Lung (tissue), 12 donors: ENCODE measurements around the gene TBK1. TPM values are rescaled to one million over a fixed set of nuclear protein-coding genes. Genes with fewer than 3 reads are reported as not detected.

Source experiments
- ATAC-seq: fragments of 200-7000 bp; cut with Tn5 transposase; one replicate; pipeline ENCODE4 v1.9.1; 2020; ENCODE audit warnings: moderate number of reproducible peaks; ENCODE audit not compliant: insufficient read depth, low FRiP score
- DNase-seq, 3 donors: peaks; one replicate each; pipeline ENCODE4 v3.0.0-alpha.2; 2013 to 2017
- H3K27ac ChIP-seq, 2 donors: one replicate each; pipeline ENCODE4 v1.5.1; 2013; ENCODE audit warnings: mild to moderate bottlenecking in 2 of 2, moderate library complexity in 2 of 2, control low read depth in 1 of 2, inconsistent platforms in 1 of 2, low read depth in 1 of 2, low read length in 1 of 2
- H3K27me3 ChIP-seq, 3 donors: one replicate each; pipeline ENCODE4 v1.5.1; 2013; ENCODE audit warnings: low read length in 2 of 3; ENCODE audit not compliant: control insufficient read depth in 3 of 3, insufficient read depth in 3 of 3
- H3K36me3 ChIP-seq, 4 donors: one replicate each; pipeline ENCODE4 v1.5.1; 2013; ENCODE audit warnings: low read length in 4 of 4, mild to moderate bottlenecking in 1 of 4, moderate library complexity in 1 of 4; ENCODE audit not compliant: control insufficient read depth in 4 of 4, insufficient read depth in 4 of 4
- H3K4me1 ChIP-seq, 5 donors: one replicate each; pipeline ENCODE4 v1.5.1; 2013; ENCODE audit warnings: low read length in 5 of 5, mild to moderate bottlenecking in 2 of 5, moderate library complexity in 1 of 5; ENCODE audit not compliant: control insufficient read depth in 5 of 5, insufficient read depth in 5 of 5
- H3K4me3 ChIP-seq: one replicate; pipeline ENCODE4 v1.5.1; 2013; ENCODE audit warnings: mild to moderate bottlenecking, control low read depth, moderate library complexity
- H3K9ac ChIP-seq, 2 donors: one replicate each; pipeline ENCODE4 v1.5.1; 2013; ENCODE audit warnings: low read length in 2 of 2, control low read depth in 1 of 2; ENCODE audit not compliant: insufficient read depth in 1 of 2
- H3K9me3 ChIP-seq, 4 donors: one replicate each; pipeline ENCODE4 v1.5.1; 2013; ENCODE audit warnings: low read length in 3 of 4, mild to moderate bottlenecking in 1 of 4, moderate library complexity in 1 of 4; ENCODE audit not compliant: control insufficient read depth in 4 of 4, insufficient read depth in 3 of 4
- CTCF ChIP-seq: IDR thresholded peaks from 2 replicates; pipeline ENCODE4 v1.5.1; 2012; ENCODE audit warnings: mild to moderate bottlenecking; ENCODE audit errors: control extremely low read depth, extremely low read depth
- WGBS, 2 donors: extraction: QIAGEN DNeasy Blood & Tissue Kit; methylation state at CpG; one replicate each; pipeline ENCODE4 v1.1.7; 2013; 5-methylcytosine and 5-hydroxymethylcytosine counted together
- polyA plus RNA-seq, 2 donors: library from polyadenylated mRNA; stranded (reverse); fragments of 200-250 nt; gene quantifications; one replicate each; pipeline ENCODE4 v1.2.1, GENCODE V29; 2013
- total RNA-seq, 2 donors: library from RNA; depleted of rRNA in 1 of 2; stranded (reverse); fragments of >200 nt in 1 of 2; gene quantifications; one replicate each; pipeline ENCODE4 v1.2.1, GENCODE V29; 2014 to 2021
- donor health status: control.
- donor health status: control.
- donor health status: Bipolar disorder and iron deficiency.
- donor health status: healthy.
- donor health status: DM: yes; HTN: yes; CAD: no.

Gene TBK1
- total and polyA plus RNA-seq, 4 donors: 14.5 to 50.1 (median 18.7) TPM

- no peak overlapping the region for H3K4me3 ChIP-seq
- H3K4me1 ChIP-seq: no peaks in the 10 kb centered on the region
- no peak for TF ChIP-seq CTCF
- DNase-seq (no peak), ATAC-seq (no peak)
- H3K36me3 ChIP-seq: peaks cover 31 to 52% (median 37%) of the 10 kb centered on the region in 4 donors
- H3K27ac ChIP-seq: no peak overlapping the region
- no peak overlapping the region for H3K9ac ChIP-seq
- WGBS, 2 donors: 94 to 95% methylated on average over 4 of the region's 4 CpGs
- no peaks in the 10 kb centered on the region for H3K9me3 ChIP-seq
- no peaks in the 10 kb centered on the region for H3K27me3 ChIP-seq
These were observed 20.1 kb upstream of the TBK1 start for GRCh38 chr12:64431791-64432190.

GRCh38 chr12:64433915-64434314 lies 18.0 kb upstream of the TBK1 start:
- H3K4me3 ChIP-seq: no peak overlapping the region
- TF ChIP-seq CTCF: no peak
- no peak overlapping the region for H3K9ac ChIP-seq
- no peaks in the 10 kb centered on the region for H3K27me3 ChIP-seq
- H3K9me3 ChIP-seq: no peaks in the 10 kb centered on the region
- WGBS, 2 donors: 96 to 97% methylated on average over 5 of the region's 5 CpGs
- H3K27ac ChIP-seq: no peak overlapping the region
- H3K36me3 ChIP-seq: peaks cover 27 to 50% (median 35%) of the 10 kb centered on the region in 4 donors
- DNase-seq: no peak
- H3K4me1 ChIP-seq: no peaks in the 10 kb centered on the region
- ATAC-seq: no peak

- no peak for ATAC-seq
These were observed 11.8 kb upstream of the TBK1 start for GRCh38 chr12:64440100-64440499.

More at GRCh38 chr12:64440100-64440499, 11.8 kb upstream of the TBK1 start:
- Histone ChIP-seq H3K27me3 (no peaks in the 10 kb centered on the region), H3K27ac (no peak overlapping the region), H3K36me3 (peaks cover 16 to 36% (median 27%) of the 10 kb centered on the region in 4 donors), H3K9me3 (no peaks in the 10 kb centered on the region), H3K4me1 (no peaks in the 10 kb centered on the region), H3K4me3 (no peak overlapping the region), H3K9ac (no peak overlapping the region)
- 95 to 98% methylated on average over 1 of the region's 1 CpG for WGBS, 2 donors
- no peak for DNase-seq
- no peak for TF ChIP-seq CTCF
